Measurements from ENCODE around the gene NEK2. TPM values are rescaled to one million over a fixed set of nuclear protein-coding genes. Genes with fewer than 3 reads are reported as not detected.

Gene NEK2
- total RNA-seq, 1 experiment from 2014 or later = 17.6 TPM

DNA sequence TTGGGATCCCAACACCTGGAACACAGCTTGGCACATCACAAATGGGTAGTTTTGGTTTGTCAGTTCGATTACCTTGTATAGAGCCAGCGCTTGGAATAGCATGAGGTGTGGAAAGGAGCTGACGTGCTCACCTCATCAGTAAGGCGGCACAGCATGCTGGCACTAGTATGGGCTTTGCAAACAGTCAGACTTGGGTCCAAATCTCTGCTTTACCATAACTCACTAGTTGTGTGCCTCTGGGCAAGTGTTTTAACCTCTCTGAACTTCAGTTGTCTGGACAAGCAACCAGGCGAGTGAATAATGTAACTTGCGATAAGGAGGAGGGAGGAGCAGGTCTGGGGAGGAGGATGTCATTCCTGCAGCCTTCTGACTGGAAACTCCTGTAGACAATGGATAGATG is 26.3 kb upstream of the NEK2 start:
- Histone ChIP-seq H3K79me2 (ENCODE audit: insufficient read depth, low read length) (no peaks in the 10 kb centered on the region), H2AFZ (ENCODE audit: low read length) (no peak overlapping the region), H2BK12ac (ENCODE audit: insufficient read length, low read depth, low read length) (no peak overlapping the region), H3K9ac (ENCODE audit: extremely low read depth, insufficient read length, low read length) (no peak overlapping the region), H2BK20ac (ENCODE audit: low read depth, low read length, poor library complexity, severe bottlenecking) (no peak overlapping the region), H2AK5ac (ENCODE audit: insufficient read length, low read length) (no peak overlapping the region), H3T11ph (ENCODE audit: low read length) (no peak overlapping the region), H2BK120ac (ENCODE audit: low read depth, low read length, poor library complexity, severe bottlenecking) (no peak overlapping the region), H3K9me3 (ENCODE audit: control insufficient read depth, low read depth, low read length) (no peaks in the 10 kb centered on the region), H3K4me2 (ENCODE audit: insufficient read depth, insufficient read length, low read length) (no peak overlapping the region), H3K23ac (ENCODE audit: insufficient read length, low read depth, low read length) (no peak overlapping the region), H3K4me1 (ENCODE audit: insufficient read depth, low read length) (no peaks in the 10 kb centered on the region; the same call in 1 of the 2 replicates), H3K27me3 (ENCODE audit: insufficient read depth, low read length) (no peaks in the 10 kb centered on the region; the same call in 1 of the 2 replicates), H3K23me2 (ENCODE audit: insufficient read length, low read depth, low read length, poor library complexity, severe bottlenecking) (peaks cover 8% of the 10 kb centered on the region), H3K79me1 (ENCODE audit: insufficient read depth, low read depth, low read length, poor library complexity, severe bottlenecking) (no peaks in the 10 kb centered on the region), H4K91ac (ENCODE audit: insufficient read length, low read depth, low read length) (no peak overlapping the region), H3K4ac (ENCODE audit: low read depth, low read length) (no peak overlapping the region), H3K56ac (ENCODE audit: insufficient read length, low read depth, low read length) (no peak overlapping the region), H2BK15ac (ENCODE audit: low read depth, low read length) (no peak overlapping the region), H4K20me1 (ENCODE audit: control insufficient read depth, insufficient read depth, insufficient read length) (no peaks in the 10 kb centered on the region), H4K5ac (ENCODE audit: insufficient read length, low read depth, low read length) (no peak overlapping the region), H3K14ac (ENCODE audit: insufficient read depth, low read length) (no peak overlapping the region), H2BK5ac (ENCODE audit: insufficient read length, low read length) (no peak overlapping the region), H3K27ac (ENCODE audit: insufficient read length, low read depth, low read length) (no peak overlapping the region), H4K8ac (replicated peaks; ENCODE audit: insufficient read length, low read depth, low read length) (no peak overlapping the region), H3K18ac (ENCODE audit: insufficient read length, low read depth, low read length) (no peak overlapping the region)
- DNase-seq = no peak
- Mint-ChIP-seq H3K36me3 (ENCODE audit: insufficient read depth in 1 of 3, low read depth in 3 of 3) (no peaks in the 10 kb centered on the region), H3K27me3 (ENCODE audit: low read depth) (peaks cover 43% of the 10 kb centered on the region), H3K27ac (no peak overlapping the region), H3K4me1 (peaks cover 8 to 10% of the 10 kb centered on the region in 2 experiments), H3K9me3 (no peaks in the 10 kb centered on the region), H3K4me3 (no peak overlapping the region)
- no CpG with 5 or more reads among the region's 6 CpGs for WGBS (ENCODE audit: extremely low coverage, insufficient read length, low lambda C conversion rate)
- TF ChIP-seq, protein P1, sequence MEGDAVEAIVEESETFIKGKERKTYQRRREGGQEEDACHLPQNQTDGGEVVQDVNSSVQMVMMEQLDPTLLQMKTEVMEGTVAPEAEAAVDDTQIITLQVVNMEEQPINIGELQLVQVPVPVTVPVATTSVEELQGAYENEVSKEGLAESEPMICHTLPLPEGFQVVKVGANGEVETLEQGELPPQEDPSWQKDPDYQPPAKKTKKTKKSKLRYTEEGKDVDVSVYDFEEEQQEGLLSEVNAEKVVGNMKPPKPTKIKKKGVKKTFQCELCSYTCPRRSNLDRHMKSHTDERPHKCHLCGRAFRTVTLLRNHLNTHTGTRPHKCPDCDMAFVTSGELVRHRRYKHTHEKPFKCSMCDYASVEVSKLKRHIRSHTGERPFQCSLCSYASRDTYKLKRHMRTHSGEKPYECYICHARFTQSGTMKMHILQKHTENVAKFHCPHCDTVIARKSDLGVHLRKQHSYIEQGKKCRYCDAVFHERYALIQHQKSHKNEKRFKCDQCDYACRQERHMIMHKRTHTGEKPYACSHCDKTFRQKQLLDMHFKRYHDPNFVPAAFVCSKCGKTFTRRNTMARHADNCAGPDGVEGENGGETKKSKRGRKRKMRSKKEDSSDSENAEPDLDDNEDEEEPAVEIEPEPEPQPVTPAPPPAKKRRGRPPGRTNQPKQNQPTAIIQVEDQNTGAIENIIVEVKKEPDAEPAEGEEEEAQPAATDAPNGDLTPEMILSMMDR (conservative IDR thresholded peaks at IDR 0.05) = no peak
